RWPE2 (cell line): Measurements from ENCODE around the gene PI4K2A.

Experiments used
- ATAC-seq: fragments of 200-7000 bp; cut with Tn5 transposase; 3 replicates; pipeline ENCODE4 v1.9.1; 2021; ENCODE audit warnings: low read depth
- DNase-seq: peaks from one replicate; pipeline ENCODE4 v3.0.0-alpha.2; 2020; ENCODE audit warnings: low spot score
- H3K27ac ChIP-seq: fragments of 450-650 bp; 2 replicates; pipeline ENCODE4 v1.5.1; 2017; ENCODE audit warnings: mild to moderate bottlenecking; ENCODE audit not compliant: poor library complexity, severe bottlenecking
- H3K27me3 ChIP-seq: fragments of 250-450 bp; sonication (Bioruptor Pico); 2 replicates; pipeline ENCODE4 v1.5.1; 2021; ENCODE audit warnings: mild to moderate bottlenecking, moderate library complexity; ENCODE audit not compliant: insufficient read depth, poor library complexity, severe bottlenecking
- H3K36me3 ChIP-seq: fragments of 250-450 bp; sonication (Bioruptor Pico); 2 replicates; pipeline ENCODE4 v1.5.1; 2020; ENCODE audit warnings: low read depth, mild to moderate bottlenecking, moderate library complexity
- H3K4me1 ChIP-seq: fragments of 250-450 bp; sonication (Bioruptor Pico); 2 replicates; pipeline ENCODE4 v1.5.1; 2021; ENCODE audit warnings: mild to moderate bottlenecking, moderate library complexity; ENCODE audit not compliant: insufficient read depth, poor library complexity, severe bottlenecking
- H3K4me3 ChIP-seq: fragments of 250-450 bp; sonication (Bioruptor Pico); 2 replicates; pipeline ENCODE4 v1.5.1; 2021; ENCODE audit warnings: mild to moderate bottlenecking, moderate library complexity; ENCODE audit not compliant: severe bottlenecking
- H3K9me3 ChIP-seq: fragments of 250-450 bp; sonication (Bioruptor Pico); 2 replicates; pipeline ENCODE4 v1.5.1; 2021; ENCODE audit warnings: mild to moderate bottlenecking, moderate library complexity; ENCODE audit not compliant: severe bottlenecking
- TF ChIP-seq, protein P1 (sequence below): fragments of 450-650 bp; IDR thresholded peaks from one replicate; pipeline ENCODE4 v1.5.1; 2017; ENCODE audit warnings: mild to moderate bottlenecking, moderate library complexity; ENCODE audit not compliant: poor library complexity, severe bottlenecking

PI4K2A gene

DNA sequence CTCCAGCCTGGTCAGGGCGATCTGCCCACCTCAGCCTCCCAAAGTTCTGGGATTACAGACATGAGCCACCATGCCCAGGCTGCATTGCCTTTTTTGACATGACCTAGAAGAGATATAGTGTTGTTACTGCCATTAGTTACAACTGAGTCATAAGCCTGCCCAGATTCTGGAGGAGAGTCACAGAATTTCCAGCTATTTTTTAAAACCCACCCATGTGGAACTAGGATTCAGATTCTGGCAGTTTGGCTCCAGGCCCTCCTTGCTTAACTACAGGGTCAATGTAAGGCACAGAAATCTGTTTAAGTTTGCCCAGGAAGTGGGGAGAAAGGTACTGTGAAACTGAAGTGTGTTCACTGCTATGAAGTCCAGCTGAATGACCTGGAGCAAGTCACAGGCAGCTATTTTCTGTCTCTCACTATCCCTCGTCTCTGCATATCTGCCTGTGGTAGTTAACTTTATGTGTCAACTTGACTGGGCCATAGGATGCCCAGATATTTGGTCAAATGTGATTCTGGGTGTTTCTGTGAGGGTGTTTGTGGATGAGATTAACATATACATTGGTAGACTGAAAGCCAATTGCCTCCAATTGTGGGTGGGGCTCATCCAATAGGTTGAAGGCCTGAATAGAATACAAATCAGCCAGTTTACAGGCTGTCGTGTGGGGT lies 64.7 kb downstream of the PI4K2A start:
- no peak for ATAC-seq
- TF ChIP-seq, protein P1, sequence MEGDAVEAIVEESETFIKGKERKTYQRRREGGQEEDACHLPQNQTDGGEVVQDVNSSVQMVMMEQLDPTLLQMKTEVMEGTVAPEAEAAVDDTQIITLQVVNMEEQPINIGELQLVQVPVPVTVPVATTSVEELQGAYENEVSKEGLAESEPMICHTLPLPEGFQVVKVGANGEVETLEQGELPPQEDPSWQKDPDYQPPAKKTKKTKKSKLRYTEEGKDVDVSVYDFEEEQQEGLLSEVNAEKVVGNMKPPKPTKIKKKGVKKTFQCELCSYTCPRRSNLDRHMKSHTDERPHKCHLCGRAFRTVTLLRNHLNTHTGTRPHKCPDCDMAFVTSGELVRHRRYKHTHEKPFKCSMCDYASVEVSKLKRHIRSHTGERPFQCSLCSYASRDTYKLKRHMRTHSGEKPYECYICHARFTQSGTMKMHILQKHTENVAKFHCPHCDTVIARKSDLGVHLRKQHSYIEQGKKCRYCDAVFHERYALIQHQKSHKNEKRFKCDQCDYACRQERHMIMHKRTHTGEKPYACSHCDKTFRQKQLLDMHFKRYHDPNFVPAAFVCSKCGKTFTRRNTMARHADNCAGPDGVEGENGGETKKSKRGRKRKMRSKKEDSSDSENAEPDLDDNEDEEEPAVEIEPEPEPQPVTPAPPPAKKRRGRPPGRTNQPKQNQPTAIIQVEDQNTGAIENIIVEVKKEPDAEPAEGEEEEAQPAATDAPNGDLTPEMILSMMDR = no peak

DNA sequence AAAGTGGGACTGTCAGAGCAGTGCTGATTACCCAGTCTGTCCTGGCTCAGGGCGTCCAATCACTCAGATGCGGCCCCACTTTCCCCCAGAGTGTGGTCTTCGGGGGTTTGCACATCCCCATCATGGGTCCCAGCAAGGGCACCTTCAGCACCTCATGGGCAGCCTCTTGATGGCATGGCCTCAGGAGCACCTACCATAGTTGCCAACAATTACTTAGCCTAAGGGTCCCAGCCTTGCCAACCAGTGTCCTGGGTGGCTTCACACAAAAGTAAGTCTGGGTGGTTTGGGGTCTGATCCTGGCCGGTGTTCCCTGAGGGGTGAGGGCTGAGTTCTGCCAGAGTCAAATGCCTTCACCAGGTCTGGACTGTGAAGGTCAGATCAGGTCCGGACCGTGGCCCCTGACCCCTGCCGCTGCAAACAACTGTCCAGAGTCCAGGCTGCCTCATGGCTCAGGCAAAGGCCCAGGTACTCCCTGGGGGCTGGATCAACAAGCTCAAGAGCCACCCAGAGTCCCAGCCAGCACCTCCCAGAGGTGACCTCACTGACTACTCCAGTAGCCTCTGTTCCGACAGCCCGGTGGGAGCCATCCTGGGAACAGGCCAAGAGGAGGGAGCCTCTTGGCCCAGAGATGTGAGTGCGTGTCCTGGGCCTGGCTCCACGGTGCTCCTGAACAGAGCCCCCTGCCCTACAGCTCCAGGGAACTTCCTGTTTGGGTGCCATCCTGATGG lies 66.8 kb downstream of the PI4K2A start:
- no peaks in the 10 kb centered on the region for H3K4me1 ChIP-seq
- H3K27me3 ChIP-seq = no peaks in the 10 kb centered on the region
- no peaks in the 10 kb centered on the region for H3K36me3 ChIP-seq
- DNase-seq (no peak), ATAC-seq (0 out of 3 replicates have a peak, but pooled peaks have one; percentile 4)
- TF ChIP-seq, protein P1 = no peak
- no peak overlapping the region for H3K4me3 ChIP-seq
- no peaks in the 10 kb centered on the region for H3K9me3 ChIP-seq
- no peak overlapping the region for H3K27ac ChIP-seq

More for the DNA sequence above, 64.7 kb downstream of the PI4K2A start:
- Histone ChIP-seq H3K4me1 (peaks cover 8% of the 10 kb centered on the region), H3K27me3 (no peaks in the 10 kb centered on the region), H3K36me3 (no peaks in the 10 kb centered on the region), H3K9me3 (no peaks in the 10 kb centered on the region), H3K4me3 (no peak overlapping the region), H3K27ac (no peak overlapping the region)
- no peak for DNase-seq

DNA sequence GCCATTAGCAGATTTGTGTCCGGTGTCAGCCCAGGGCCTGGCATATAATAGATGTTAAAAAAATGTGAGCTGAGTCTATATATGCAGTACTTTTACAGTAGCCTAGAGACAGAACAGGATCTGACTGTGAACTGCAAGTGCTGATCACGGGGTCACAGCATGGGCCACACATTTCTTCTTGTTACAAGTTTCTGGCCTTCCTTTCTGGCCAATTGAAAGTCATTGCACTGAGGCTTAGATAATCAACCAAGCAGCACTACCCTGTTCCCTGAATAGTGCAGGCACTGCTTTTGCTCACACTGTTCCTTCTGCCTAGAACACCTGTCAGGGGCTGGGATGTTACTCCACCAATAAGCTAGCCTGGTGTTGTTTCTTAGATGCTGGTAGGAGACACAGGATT lies 67.7 kb downstream of the PI4K2A start:
- Histone ChIP-seq H3K36me3 (no peaks in the 10 kb centered on the region), H3K27me3 (no peaks in the 10 kb centered on the region), H3K9me3 (no peaks in the 10 kb centered on the region), H3K4me1 (peaks cover 1% of the 10 kb centered on the region), H3K27ac (no peak overlapping the region), H3K4me3 (no peak overlapping the region)
- TF ChIP-seq, protein P1 = no peak
- ATAC-seq (no peak), DNase-seq (no peak)

DNA sequence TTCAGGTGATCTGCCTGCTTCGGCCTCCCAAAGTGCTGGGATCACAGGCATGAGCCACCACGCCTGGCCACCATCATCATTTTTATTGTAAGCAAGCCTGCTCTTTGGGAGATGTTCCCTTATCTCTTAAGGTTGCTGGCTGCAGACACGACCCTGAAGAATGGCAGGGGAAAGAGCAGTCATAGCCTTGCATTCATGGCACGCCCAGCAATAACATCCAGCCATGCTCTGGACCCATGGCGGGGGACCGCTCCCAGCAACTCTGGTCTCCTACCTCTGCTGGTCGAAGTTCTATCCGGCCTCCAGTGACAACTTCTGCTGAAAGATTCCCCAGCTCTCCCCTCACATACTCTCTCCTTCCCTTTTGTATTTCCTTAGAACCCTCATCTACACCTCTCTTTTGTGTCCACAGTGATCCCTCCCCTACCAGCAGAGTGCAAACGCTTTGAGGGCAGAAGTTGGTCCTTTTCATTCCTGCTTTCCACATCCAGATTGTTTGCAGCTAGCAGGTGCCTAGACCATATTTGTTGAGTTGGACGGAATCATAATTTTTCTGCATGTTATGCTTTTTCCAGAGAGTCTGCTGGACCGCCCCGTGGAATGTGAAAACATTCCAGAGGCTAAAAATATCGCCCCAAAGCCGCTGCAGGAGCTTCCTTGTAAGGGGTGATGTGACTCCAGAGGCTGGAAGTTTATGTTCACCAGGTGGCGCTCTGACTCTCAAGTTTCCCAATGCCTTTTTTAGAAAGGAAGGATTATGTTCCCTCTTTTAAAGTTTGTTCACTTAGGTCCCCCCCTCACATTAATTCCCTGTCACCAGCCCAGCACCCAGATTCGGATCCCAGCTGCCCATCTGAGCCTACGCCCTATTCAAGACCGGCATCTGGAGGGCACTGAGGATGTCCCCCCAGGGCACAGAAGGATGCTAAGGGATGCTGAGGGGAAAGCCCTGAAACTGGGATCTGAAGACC lies 68.8 kb downstream of the PI4K2A start:
- H3K27me3 ChIP-seq = no peaks in the 10 kb centered on the region
- DNase-seq (no peak), ATAC-seq (peak; percentile 10; the same call in 1 of the 3 replicates)
- no peak overlapping the region for H3K4me3 ChIP-seq
- no peaks in the 10 kb centered on the region for H3K9me3 ChIP-seq
- TF ChIP-seq, protein P1 = peak; percentile 82
- H3K36me3 ChIP-seq = no peaks in the 10 kb centered on the region
- peaks cover 2% of the 10 kb centered on the region for H3K4me1 ChIP-seq
- H3K27ac ChIP-seq = no peak overlapping the region
